ENCODE data around the gene SEPTIN12. TPM values are rescaled to one million over a fixed set of nuclear protein-coding genes. Genes with fewer than 3 reads are reported as not detected.

Gene SEPTIN12
- total RNA-seq, 2 experiments from 2014 or later = not detected

DNA sequence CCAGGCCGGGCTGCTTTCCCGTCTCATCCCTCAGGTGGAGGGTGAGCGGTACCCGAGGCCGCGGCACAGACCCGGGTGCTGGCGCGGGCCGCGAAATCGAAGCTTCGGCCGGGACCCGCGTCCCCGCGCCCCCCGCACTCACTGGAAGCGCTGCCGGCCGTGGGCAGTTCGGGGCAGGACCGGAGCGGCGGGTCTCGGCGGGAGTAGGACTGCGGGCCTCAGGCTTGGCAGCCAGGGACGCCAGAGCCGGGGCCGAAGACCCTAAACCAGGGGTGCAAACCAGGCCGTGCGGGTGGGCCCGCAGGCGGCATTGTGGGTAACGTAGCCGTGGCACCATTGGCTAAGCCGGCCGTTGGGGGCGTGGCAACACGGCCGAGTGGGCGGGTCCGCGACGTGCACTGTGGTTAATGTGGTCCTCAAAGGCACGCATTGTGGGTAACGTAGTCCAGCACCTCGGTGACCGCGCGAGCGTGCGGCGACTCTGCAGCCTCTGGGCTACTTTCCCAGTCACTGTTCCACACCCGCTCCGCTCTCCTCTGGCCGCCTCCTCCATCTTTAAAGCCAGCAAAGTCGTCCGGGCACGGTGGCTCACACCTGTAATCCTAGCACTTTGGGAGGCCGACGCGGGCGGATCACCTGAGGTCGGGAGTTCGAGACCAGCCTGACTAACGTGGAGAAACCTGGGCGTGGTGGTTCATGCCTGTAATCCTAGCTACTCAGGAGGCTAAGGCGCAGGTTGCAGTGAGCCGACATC lies 21.1 kb downstream of the SEPTIN12 start, which contains the start of gene ZNF500:
Gene ZNF500, minus strand, starts transcription at position 288 of the 754 bp plus-strand sequence. CDS start 1,184 bp downstream, outside the sequence.
- Histone ChIP-seq H3K9me3 (ENCODE audit: control insufficient read depth in 1 of 2, insufficient read depth in 1 of 2, low read length in 2 of 2) (no peaks in the 10 kb centered on the region), H3K4me3 (ENCODE audit: low read length) (peak within 1 kb of the TSS; percentile 80), H3K36me3 (ENCODE audit: insufficient read depth, low read length) (peaks cover 21% of the 10 kb centered on the region), H3K27ac (ENCODE audit: low read depth in 1 of 2, low read length in 2 of 2) (peak within 1 kb of the TSS; percentile 52 to 69), H3K4me1 (ENCODE audit: insufficient read depth, low read length) (peaks cover 41% of the 10 kb centered on the region), H3K27me3 (ENCODE audit: control insufficient read depth in 1 of 2, insufficient read depth in 2 of 2, low read length in 2 of 2) (no peaks in the 10 kb centered on the region)
- H3K4me1 Mint-ChIP-seq (ENCODE audit: low read depth) = peaks cover 32% of the 10 kb centered on the region
- H3K4me3 Mint-ChIP-seq = peak within 1 kb of the TSS; percentile 96
- ATAC-seq (ENCODE audit: poor library complexity) (peak; percentile 90), DNase-seq (peak; percentile 90 to 99 (median 96))
- ChIA-PET CTCF (no interaction called here), POLR2A (interaction anchor here (0.6 to 3.5 kb wide), 7 partner anchors 29 to 352 kb away, joined by 3 to 61 read pairs (median 6); partner anchors contain the start of genes ANKS3, DNAAF8 and ROGDI)
- no peaks in the 10 kb centered on the region for H3K9me3 Mint-ChIP-seq
- H3K27ac Mint-ChIP-seq = peak within 1 kb of the TSS; percentile 90
- H3K27me3 Mint-ChIP-seq = no peaks in the 10 kb centered on the region
- TF ChIP-seq, protein P1, sequence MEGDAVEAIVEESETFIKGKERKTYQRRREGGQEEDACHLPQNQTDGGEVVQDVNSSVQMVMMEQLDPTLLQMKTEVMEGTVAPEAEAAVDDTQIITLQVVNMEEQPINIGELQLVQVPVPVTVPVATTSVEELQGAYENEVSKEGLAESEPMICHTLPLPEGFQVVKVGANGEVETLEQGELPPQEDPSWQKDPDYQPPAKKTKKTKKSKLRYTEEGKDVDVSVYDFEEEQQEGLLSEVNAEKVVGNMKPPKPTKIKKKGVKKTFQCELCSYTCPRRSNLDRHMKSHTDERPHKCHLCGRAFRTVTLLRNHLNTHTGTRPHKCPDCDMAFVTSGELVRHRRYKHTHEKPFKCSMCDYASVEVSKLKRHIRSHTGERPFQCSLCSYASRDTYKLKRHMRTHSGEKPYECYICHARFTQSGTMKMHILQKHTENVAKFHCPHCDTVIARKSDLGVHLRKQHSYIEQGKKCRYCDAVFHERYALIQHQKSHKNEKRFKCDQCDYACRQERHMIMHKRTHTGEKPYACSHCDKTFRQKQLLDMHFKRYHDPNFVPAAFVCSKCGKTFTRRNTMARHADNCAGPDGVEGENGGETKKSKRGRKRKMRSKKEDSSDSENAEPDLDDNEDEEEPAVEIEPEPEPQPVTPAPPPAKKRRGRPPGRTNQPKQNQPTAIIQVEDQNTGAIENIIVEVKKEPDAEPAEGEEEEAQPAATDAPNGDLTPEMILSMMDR (IDR thresholded peaks at IDR 0.05) = no peak
- peaks cover 43% of the 10 kb centered on the region for H3K36me3 Mint-ChIP-seq (ENCODE audit: low read depth)
- intact Hi-C loops (cut with DNase I, micrococcal nuclease) = loop anchor here (1.0 to 5.0 kb wide), 5 partner anchors 32 to 496 kb away; partner anchors contain the start of genes ANKS3 (in 2 of the 2), DNAAF8 (in 2 of the 2), EEF2KMT (in 1 of the 2) and MGRN1 (in 1 of the 2)

DNA sequence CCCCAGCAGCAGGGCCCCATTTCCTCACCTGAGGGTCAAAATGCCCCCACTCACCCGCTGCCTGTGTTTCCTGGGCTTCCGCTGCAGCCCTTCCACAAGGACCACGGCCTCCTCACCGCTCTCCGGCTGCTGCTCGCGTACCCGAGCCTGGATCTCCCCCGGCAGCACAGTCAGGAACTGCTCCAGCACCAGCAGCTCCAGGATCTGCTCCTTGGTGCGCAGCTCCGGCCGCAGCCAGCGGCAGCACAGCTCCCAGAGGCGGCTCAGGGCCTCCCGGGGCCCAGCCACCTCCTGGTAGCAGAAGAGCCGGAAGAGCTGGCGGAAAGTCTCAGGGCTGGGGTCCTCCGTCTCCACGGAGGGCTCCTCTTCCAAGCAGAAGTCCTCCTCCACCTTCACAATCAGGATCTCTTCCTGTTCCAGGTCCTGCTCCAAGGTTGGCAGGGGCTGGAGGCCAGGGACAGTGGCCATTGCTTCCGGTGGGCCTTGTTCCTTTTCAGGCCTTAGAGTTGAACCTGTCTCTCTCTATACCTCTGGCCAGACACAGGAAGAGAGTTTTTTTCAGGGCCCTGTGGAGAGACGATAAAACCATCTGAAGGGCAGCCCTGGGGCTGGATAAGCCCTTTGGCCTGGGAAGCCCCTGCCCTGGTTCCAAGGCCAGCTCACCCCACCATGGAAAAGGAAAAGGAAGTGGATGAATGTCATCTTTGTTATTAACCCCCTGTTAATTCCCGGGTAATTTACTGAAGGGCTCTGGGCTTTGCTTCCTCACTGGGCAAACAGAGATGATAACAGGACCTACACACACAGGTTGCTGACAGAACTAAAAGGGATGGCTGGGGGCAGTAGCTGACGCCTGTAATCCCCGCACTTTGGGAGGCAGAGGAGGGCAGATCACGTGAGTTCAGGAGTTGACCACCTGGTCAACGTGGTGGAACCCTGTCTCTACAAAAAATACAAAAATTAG lies 22.4 kb downstream of the SEPTIN12 start:
- DNase-seq = no peak
- intact Hi-C loops (cut with DNase I, micrococcal nuclease) = loop anchor here (2.0 to 5.0 kb wide), 4 partner anchors 31 to 495 kb away; partner anchors contain the start of genes ANKS3 (in 1 of the 2), DNAAF8 (in 1 of the 2), EEF2KMT (in 1 of the 2) and MGRN1 (in 1 of the 2)
- H3K36me3 ChIP-seq (ENCODE audit: insufficient read depth, low read length) = peaks cover 29% of the 10 kb centered on the region
- H3K27me3 Mint-ChIP-seq = no peaks in the 10 kb centered on the region
- H3K27ac ChIP-seq (ENCODE audit: low read depth in 1 of 2, low read length in 2 of 2) = peak overlapping the region in 1 of 2 donors; percentile 25
- no peaks in the 10 kb centered on the region for H3K9me3 ChIP-seq (ENCODE audit: control insufficient read depth in 1 of 2, insufficient read depth in 1 of 2, low read length in 2 of 2)
- H3K4me1 ChIP-seq (ENCODE audit: insufficient read depth, low read length) = peaks cover 41% of the 10 kb centered on the region
- peaks cover 50% of the 10 kb centered on the region for H3K36me3 Mint-ChIP-seq (ENCODE audit: low read depth)
- H3K4me3 Mint-ChIP-seq = peak overlapping the region; percentile 89
- no peaks in the 10 kb centered on the region for H3K9me3 Mint-ChIP-seq
- ChIA-PET POLR2A (interaction anchor here (1.2 to 3.5 kb wide), 6 partner anchors 31 to 149 kb away, joined by 3 to 61 read pairs (median 6); partner anchors contain the start of genes ANKS3, DNAAF8 and ROGDI), CTCF (no interaction called here)
- peak overlapping the region; percentile 90 for H3K27ac Mint-ChIP-seq
- H3K27me3 ChIP-seq (ENCODE audit: control insufficient read depth in 1 of 2, insufficient read depth in 2 of 2, low read length in 2 of 2) = no peaks in the 10 kb centered on the region
- TF ChIP-seq, protein P1 (IDR thresholded peaks at IDR 0.05) = no peak
- no peak for ATAC-seq (ENCODE audit: poor library complexity)
- peak overlapping the region; percentile 80 for H3K4me3 ChIP-seq (ENCODE audit: low read length)
- peaks cover 32% of the 10 kb centered on the region for H3K4me1 Mint-ChIP-seq (ENCODE audit: low read depth)

DNA sequence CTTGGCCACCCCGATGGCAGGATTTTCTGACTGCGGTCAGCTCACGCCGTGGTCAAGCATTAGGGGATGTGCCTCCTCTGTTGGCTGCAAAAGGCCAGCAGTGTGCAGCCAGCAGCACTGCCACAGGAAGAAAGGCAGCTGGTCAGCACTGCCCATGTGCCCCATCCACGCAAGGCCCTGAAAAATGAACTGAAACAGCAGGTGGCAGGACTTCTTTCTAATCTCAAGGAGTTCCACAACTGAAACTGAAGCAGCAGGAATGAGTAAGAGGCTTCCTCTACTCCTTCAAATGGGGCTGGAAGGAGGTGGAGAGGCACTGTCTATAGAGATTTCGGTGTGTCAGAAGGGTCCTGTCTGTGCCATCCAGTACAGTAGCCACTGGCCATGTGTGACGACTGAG lies 24.4 kb downstream of the SEPTIN12 start:
- H3K4me1 ChIP-seq (ENCODE audit: insufficient read depth, low read length) = peaks cover 35% of the 10 kb centered on the region
- no peak overlapping the region for H3K27ac ChIP-seq (ENCODE audit: low read depth in 1 of 2, low read length in 2 of 2)
- Mint-ChIP-seq H3K4me1 (ENCODE audit: low read depth) (peaks cover 32% of the 10 kb centered on the region), H3K4me3 (peak overlapping the region; percentile 42), H3K27me3 (no peaks in the 10 kb centered on the region), H3K36me3 (ENCODE audit: low read depth) (peaks cover 70% of the 10 kb centered on the region), H3K9me3 (no peaks in the 10 kb centered on the region), H3K27ac (no peak overlapping the region)
- H3K4me3 ChIP-seq (ENCODE audit: low read length) = no peak overlapping the region
- DNase-seq (no peak), ATAC-seq (ENCODE audit: poor library complexity) (no peak)
- TF ChIP-seq, protein P1 (IDR thresholded peaks at IDR 0.05) = no peak
- no peaks in the 10 kb centered on the region for H3K9me3 ChIP-seq (ENCODE audit: control insufficient read depth in 1 of 2, insufficient read depth in 1 of 2, low read length in 2 of 2)
- POLR2A ChIA-PET = interaction anchor here (0.8 kb wide), 1 partner anchor 30 kb away, joined by 3 read pairs; the partner anchor contains the start of genes ANKS3 and DNAAF8
- H3K36me3 ChIP-seq (ENCODE audit: insufficient read depth, low read length) = peaks cover 48% of the 10 kb centered on the region
- H3K27me3 ChIP-seq (ENCODE audit: control insufficient read depth in 1 of 2, insufficient read depth in 2 of 2, low read length in 2 of 2) = no peaks in the 10 kb centered on the region
- CTCF ChIA-PET = no interaction called here
- intact Hi-C loops (cut with DNase I, micrococcal nuclease) = no loop called here
